ENCODE results near the gene CCDC107. TPM values are rescaled to one million over a fixed set of nuclear protein-coding genes. Genes with fewer than 3 reads are reported as not detected.

Gene CCDC107
- total RNA-seq, 1 donor from 2014 or later: 17.2 TPM

DNA sequence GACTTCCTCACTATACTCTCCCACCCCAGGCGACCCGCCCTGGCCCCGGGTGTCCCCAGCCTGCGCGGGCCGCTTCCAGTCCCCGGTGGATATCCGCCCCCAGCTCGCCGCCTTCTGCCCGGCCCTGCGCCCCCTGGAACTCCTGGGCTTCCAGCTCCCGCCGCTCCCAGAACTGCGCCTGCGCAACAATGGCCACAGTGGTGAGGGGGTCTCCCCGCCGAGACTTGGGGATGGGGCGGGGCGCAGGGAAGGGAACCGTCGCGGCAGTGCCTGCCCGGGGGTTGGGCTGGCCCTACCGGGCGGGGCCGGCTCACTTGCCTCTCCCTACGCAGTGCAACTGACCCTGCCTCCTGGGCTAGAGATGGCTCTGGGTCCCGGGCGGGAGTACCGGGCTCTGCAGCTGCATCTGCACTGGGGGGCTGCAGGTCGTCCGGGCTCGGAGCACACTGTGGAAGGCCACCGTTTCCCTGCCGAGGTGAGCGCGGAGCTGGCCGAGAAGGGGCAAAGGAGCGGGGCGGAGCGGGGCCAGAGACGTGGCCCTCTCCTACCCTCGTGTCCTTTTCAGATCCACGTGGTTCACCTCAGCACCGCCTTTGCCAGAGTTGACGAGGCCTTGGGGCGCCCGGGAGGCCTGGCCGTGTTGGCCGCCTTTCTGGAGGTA, 17.8 kb downstream of the CCDC107 start:
- Histone ChIP-seq H3K27ac (peak overlapping the region; percentile 6), H3K9me3 (no peaks in the 10 kb centered on the region), H3K4me3 (peak overlapping the region; percentile 46 to 55), H3K36me3 (no peaks in the 10 kb centered on the region), H3K27me3 (no peaks in the 10 kb centered on the region), H3K4me1 (peaks cover 20% of the 10 kb centered on the region)
- DNase-seq (ENCODE audit: extremely low spot score in 2 of 2): no peak
- intact Hi-C loops (cut with DNase I): no loop called here
- TF ChIP-seq POLR2AphosphoS5 (IDR thresholded peaks at IDR 0.05; ENCODE audit: insufficient read depth in 1 of 2, low read depth in 1 of 2) (peak in 1 of 2 donors; percentile 24), POLR2A (IDR thresholded peaks at IDR 0.05) (no peak)

DNA sequence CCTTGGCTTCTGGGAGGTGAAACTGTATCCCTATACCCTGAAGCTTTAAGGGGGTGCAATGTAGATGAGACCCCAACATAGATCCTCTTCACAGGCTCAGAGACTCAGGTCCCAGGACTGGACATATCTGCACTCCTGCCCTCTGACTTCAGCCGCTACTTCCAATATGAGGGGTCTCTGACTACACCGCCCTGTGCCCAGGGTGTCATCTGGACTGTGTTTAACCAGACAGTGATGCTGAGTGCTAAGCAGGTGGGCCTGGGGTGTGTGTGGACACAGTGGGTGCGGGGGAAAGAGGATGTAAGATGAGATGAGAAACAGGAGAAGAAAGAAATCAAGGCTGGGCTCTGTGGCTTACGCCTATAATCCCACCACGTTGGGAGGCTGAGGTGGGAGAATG, 21.0 kb downstream of the CCDC107 start:
- H3K27me3 ChIP-seq: no peaks in the 10 kb centered on the region
- TF ChIP-seq, protein P1, sequence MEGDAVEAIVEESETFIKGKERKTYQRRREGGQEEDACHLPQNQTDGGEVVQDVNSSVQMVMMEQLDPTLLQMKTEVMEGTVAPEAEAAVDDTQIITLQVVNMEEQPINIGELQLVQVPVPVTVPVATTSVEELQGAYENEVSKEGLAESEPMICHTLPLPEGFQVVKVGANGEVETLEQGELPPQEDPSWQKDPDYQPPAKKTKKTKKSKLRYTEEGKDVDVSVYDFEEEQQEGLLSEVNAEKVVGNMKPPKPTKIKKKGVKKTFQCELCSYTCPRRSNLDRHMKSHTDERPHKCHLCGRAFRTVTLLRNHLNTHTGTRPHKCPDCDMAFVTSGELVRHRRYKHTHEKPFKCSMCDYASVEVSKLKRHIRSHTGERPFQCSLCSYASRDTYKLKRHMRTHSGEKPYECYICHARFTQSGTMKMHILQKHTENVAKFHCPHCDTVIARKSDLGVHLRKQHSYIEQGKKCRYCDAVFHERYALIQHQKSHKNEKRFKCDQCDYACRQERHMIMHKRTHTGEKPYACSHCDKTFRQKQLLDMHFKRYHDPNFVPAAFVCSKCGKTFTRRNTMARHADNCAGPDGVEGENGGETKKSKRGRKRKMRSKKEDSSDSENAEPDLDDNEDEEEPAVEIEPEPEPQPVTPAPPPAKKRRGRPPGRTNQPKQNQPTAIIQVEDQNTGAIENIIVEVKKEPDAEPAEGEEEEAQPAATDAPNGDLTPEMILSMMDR (IDR thresholded peaks at IDR 0.05): no peak
- TF ChIP-seq POLR2AphosphoS5 (IDR thresholded peaks at IDR 0.05; ENCODE audit: insufficient read depth in 1 of 2, low read depth in 1 of 2) (no peak), POLR2A (IDR thresholded peaks at IDR 0.05) (no peak)
- intact Hi-C loops (cut with DNase I): no loop called here
- H3K4me3 ChIP-seq: no peak overlapping the region
- no peaks in the 10 kb centered on the region for H3K9me3 ChIP-seq
- DNase-seq (ENCODE audit: extremely low spot score in 2 of 2): no peak
- no peaks in the 10 kb centered on the region for H3K36me3 ChIP-seq
- H3K27ac ChIP-seq: no peak overlapping the region
- H3K4me1 ChIP-seq: peaks cover 13% of the 10 kb centered on the region

DNA sequence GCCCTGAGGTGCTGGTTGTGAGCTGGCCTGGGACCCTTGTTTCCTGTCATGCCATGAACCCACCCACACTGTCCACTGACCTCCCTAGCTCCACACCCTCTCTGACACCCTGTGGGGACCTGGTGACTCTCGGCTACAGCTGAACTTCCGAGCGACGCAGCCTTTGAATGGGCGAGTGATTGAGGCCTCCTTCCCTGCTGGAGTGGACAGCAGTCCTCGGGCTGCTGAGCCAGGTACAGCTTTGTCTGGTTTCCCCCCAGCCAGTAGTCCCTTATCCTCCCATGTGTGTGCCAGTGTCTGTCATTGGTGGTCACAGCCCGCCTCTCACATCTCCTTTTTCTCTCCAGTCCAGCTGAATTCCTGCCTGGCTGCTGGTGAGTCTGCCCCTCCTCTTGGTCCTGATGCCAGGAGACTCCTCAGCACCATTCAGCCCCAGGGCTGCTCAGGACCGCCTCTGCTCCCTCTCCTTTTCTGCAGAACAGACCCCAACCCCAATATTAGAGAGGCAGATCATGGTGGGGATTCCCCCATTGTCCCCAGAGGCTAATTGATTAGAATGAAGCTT, 21.8 kb downstream of the CCDC107 start:
- intact Hi-C loops (cut with DNase I): no loop called here
- Histone ChIP-seq H3K36me3 (peaks cover 0 to 5% of the 10 kb centered on the region in 2 donors), H3K27me3 (no peaks in the 10 kb centered on the region), H3K9me3 (no peaks in the 10 kb centered on the region), H3K4me1 (peaks cover 13% of the 10 kb centered on the region), H3K4me3 (no peak overlapping the region), H3K27ac (no peak overlapping the region)
- DNase-seq (ENCODE audit: extremely low spot score in 2 of 2): no peak
- no peak for TF ChIP-seq POLR2AphosphoS5 (IDR thresholded peaks at IDR 0.05; ENCODE audit: insufficient read depth in 1 of 2, low read depth in 1 of 2)
- TF ChIP-seq, protein P1 (IDR thresholded peaks at IDR 0.05): no peak
- no peak for TF ChIP-seq POLR2A (IDR thresholded peaks at IDR 0.05)

DNA sequence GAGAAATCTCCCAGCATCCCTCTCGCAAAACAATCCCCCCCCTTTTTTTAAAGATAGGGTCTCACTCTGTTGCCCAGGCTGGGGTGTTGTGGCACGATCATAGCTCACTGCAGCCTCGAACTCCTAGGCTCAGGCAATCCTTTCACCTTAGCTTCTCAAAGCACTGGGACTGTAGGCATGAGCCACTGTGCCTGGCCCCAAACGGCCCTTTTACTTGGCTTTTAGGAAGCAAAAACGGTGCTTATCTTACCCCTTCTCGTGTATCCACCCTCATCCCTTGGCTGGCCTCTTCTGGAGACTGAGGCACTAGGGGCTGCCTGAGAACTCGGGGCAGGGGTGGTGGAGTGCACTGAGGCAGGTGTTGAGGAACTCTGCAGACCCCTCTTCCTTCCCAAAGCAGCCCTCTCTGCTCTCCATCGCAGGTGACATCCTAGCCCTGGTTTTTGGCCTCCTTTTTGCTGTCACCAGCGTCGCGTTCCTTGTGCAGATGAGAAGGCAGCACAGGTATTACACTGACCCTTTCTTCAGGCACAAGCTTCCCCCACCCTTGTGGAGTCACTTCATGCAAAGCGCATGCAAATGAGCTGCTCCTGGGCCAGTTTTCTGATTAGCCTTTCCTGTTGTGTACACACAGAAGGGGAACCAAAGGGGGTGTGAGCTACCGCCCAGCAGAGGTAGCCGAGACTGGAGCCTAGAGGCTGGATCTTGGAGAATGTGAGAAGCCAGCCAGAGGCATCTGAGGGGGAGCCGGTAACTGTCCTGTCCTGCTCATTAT, 22.4 kb downstream of the CCDC107 start:
- peaks cover 0 to 11% of the 10 kb centered on the region in 2 donors for H3K36me3 ChIP-seq
- H3K9me3 ChIP-seq: no peaks in the 10 kb centered on the region
- no peak overlapping the region for H3K4me3 ChIP-seq
- H3K27me3 ChIP-seq: no peaks in the 10 kb centered on the region
- no peak for DNase-seq (ENCODE audit: extremely low spot score in 2 of 2)
- intact Hi-C loops (cut with DNase I): no loop called here
- no peak overlapping the region for H3K27ac ChIP-seq
- no peak for TF ChIP-seq POLR2A (IDR thresholded peaks at IDR 0.05)
- TF ChIP-seq, protein P1 (IDR thresholded peaks at IDR 0.05): no peak
- TF ChIP-seq POLR2AphosphoS5 (IDR thresholded peaks at IDR 0.05; ENCODE audit: insufficient read depth in 1 of 2, low read depth in 1 of 2): peak in 1 of 2 donors; percentile 44
- H3K4me1 ChIP-seq: peaks cover 8% of the 10 kb centered on the region

DNA sequence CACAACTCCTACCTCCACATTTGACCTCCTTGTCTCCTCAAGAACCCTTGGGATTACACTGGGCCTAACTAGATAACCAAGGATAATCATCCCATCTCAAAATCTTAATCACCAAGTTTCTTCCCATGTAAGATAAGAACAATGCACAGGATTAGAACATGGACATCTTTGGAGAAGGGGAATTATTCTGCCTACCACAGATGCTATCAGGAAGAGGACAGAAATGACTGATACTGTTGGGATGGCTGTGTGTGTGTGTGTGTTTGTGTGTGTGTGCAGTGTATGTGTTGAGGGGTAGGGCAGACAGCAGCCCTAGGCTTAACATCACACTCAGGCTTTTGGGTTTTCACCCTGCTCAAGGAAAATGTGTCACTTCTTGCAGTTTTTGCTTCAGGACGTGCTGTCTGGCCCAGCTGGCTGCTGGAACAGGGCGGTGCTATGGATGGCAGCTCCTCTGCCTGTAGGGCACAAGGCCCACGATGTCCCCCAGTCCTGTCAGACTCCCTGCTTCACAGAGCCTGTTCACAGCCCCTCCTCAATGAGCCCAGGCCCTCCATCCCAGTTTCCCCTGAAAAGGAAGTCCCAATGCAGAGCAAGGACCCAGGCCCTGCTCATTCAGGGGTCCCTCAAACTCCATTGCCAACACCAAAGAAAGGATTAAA, 23.4 kb downstream of the CCDC107 start:
- intact Hi-C loops (cut with DNase I): no loop called here
- Histone ChIP-seq H3K27ac (no peak overlapping the region), H3K36me3 (peaks cover 0 to 11% of the 10 kb centered on the region in 2 donors), H3K9me3 (no peaks in the 10 kb centered on the region), H3K27me3 (no peaks in the 10 kb centered on the region), H3K4me1 (peaks cover under 1% of the 10 kb centered on the region), H3K4me3 (no peak overlapping the region)
- TF ChIP-seq POLR2AphosphoS5 (IDR thresholded peaks at IDR 0.05; ENCODE audit: insufficient read depth in 1 of 2, low read depth in 1 of 2): peak in 1 of 2 donors; percentile 20
- TF ChIP-seq, protein P1 (IDR thresholded peaks at IDR 0.05): no peak
- TF ChIP-seq POLR2A (IDR thresholded peaks at IDR 0.05): no peak
- no peak for DNase-seq (ENCODE audit: extremely low spot score in 2 of 2)
